Right lobe of liver (tissue), 6 donors: ENCODE results near the gene IFFO2. TPM values are rescaled to one million over a fixed set of nuclear protein-coding genes. Genes with fewer than 3 reads are reported as not detected.

ENCODE experiments used
- ATAC-seq, 4 donors: fragments of 200-7000 bp; cut with Tn5 transposase; one replicate each; pipeline ENCODE4 v1.9.1; 2020; ENCODE audit warnings: mild to moderate bottlenecking in 4 of 4, moderate library complexity in 4 of 4
- DNase-seq, 3 donors: peaks; one replicate each; pipeline ENCODE4 v3.0.0-alpha.2; 2020
- H3K27ac ChIP-seq, 3 donors: fragments of 200-600 bp; one replicate each; pipeline ENCODE4 v1.8.0; 2022
- H3K27me3 ChIP-seq, 2 donors: fragments of 200-600 bp; one replicate each; pipeline ENCODE4 v1.8.0; 2022
- H3K36me3 ChIP-seq, 4 donors: fragments of 200-600 bp; sonication (generic) in 1 of 4; one replicate each; pipeline versions ENCODE4 v1.5.1 to v1.8.0; 2017 to 2022; ENCODE audit warnings: control low read depth in 1 of 4
- H3K4me1 ChIP-seq, 4 donors: fragments of 200-600 bp; sonication (generic) in 1 of 4; one replicate each; pipeline versions ENCODE4 v1.5.1 to v1.8.0; 2017 to 2022; ENCODE audit warnings: control low read depth in 1 of 4
- H3K4me3 ChIP-seq, 3 donors: fragments of 200-600 bp; one replicate each; pipeline ENCODE4 v1.8.0; 2022
- H3K9me3 ChIP-seq, 4 donors: fragments of 200-600 bp; sonication (generic) in 1 of 4; one replicate each; pipeline versions ENCODE4 v1.5.1 to v1.8.0; 2017 to 2022; ENCODE audit warnings: control low read depth in 1 of 4
- POLR2A ChIP-seq: fragments of 450-650 bp; IDR thresholded peaks from one replicate; pipeline ENCODE4 v1.6.1; 2017; ENCODE audit warnings: antibody characterized with exemption, mild to moderate bottlenecking
- WGBS: methylation state at CpG from one replicate; pipeline ENCODE4 v1.1.6; 2018; ENCODE audit warnings: low coverage, low lambda C conversion rate; ENCODE audit not compliant: insufficient coverage; ENCODE audit errors: missing lambda C conversion rate; 5-methylcytosine and 5-hydroxymethylcytosine counted together
- intact Hi-C, 2 donors: fragments of 100-400 bp; cut with DNase I; formaldehyde crosslinking; loops; one replicate each; pipeline versions ENCODE4 v1.11.2 to v1.14.1; 2022
- total RNA-seq, 6 experiments: library from RNA; depleted of rRNA in 2 of 6; stranded (reverse); fragments of >200 nt in 2 of 6; fragmentation: NEBNext Ultra II Directional in 3 of 6; extraction: Animal tissue kit (Norgen Biotek cat#: 25700) in 3 of 6; gene quantifications; one replicate each; pipeline versions ENCODE4 v1.1.0 to v1.2.4, GENCODE V29; 2016 to 2023
- TF ChIP-seq, protein P1 (sequence below), 4 donors: fragments of 200-600 bp in 3 of 4; fragments of 450-650 bp in 1 of 4; IDR thresholded peaks; one replicate each; pipeline versions ENCODE4 v1.5.1 to v1.8.0; 2016 to 2022; ENCODE audit warnings: antibody characterized with exemption in 4 of 4, mild to moderate bottlenecking in 2 of 4
- donor health status: DM: no; HTN: yes; CAD: no.
- donor health status: DM: no; HTN: no; CAD: no.
- donor health status: DM: no; HTN: no; CAD: no.
- donor health status: DM: no; HTN: yes; CAD: no.
- donor health status: DM: no; HTN: yes; CAD: no.

Gene IFFO2
- total RNA-seq, 6 experiments from 2014 or later: 2.9 to 12.7 (median 7.2) TPM

- Histone ChIP-seq H3K27me3 (no peaks in the 10 kb centered on the region), H3K27ac (peak overlapping the region in 1 of 3 donors; percentile 80), H3K36me3 (peaks cover 0 to 3% (median 1%) of the 10 kb centered on the region in 4 donors), H3K4me1 (peaks cover 2 to 16% (median 10%) of the 10 kb centered on the region in 4 donors), H3K9me3 (no peaks in the 10 kb centered on the region), H3K4me3 (no peak overlapping the region)
- no peak for DNase-seq
- no peak for ATAC-seq
- TF ChIP-seq POLR2A: no peak
- TF ChIP-seq, protein P1, sequence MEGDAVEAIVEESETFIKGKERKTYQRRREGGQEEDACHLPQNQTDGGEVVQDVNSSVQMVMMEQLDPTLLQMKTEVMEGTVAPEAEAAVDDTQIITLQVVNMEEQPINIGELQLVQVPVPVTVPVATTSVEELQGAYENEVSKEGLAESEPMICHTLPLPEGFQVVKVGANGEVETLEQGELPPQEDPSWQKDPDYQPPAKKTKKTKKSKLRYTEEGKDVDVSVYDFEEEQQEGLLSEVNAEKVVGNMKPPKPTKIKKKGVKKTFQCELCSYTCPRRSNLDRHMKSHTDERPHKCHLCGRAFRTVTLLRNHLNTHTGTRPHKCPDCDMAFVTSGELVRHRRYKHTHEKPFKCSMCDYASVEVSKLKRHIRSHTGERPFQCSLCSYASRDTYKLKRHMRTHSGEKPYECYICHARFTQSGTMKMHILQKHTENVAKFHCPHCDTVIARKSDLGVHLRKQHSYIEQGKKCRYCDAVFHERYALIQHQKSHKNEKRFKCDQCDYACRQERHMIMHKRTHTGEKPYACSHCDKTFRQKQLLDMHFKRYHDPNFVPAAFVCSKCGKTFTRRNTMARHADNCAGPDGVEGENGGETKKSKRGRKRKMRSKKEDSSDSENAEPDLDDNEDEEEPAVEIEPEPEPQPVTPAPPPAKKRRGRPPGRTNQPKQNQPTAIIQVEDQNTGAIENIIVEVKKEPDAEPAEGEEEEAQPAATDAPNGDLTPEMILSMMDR (IDR thresholded peaks at IDR 0.05): no peak
- intact Hi-C loops: no loop called here
- 20% methylated on average over 1 of the region's 11 CpGs for WGBS
These were observed 32.2 kb downstream of the IFFO2 start for GRCh38 chr1:18924221-18924691.

DNA sequence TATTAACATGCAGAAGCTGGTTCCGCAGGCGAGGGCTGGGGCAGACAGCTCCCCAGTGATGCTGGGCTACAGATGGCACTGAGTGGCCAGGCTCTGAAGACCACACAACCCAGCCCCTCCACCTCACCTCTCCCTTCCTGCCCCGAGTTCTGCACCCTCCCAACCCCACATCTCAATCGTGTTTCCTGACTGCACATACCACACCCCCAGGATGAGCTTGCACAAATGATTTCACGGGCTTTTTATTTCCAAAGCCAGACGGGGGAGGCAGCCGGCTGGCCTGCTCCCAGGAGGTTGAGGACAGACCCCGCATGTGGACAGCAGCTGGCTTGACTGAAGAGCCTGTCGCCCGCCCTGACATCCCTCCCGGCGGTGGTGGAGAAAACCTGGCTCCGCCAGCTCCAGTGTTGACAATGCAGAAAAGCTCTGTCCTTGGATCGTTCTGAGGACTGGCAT lies 32.7 kb downstream of the IFFO2 start:
- peak overlapping the region in 2 of 3 donors; percentile 61 to 80 for H3K27ac ChIP-seq
- H3K9me3 ChIP-seq: no peaks in the 10 kb centered on the region
- no peak for DNase-seq
- H3K27me3 ChIP-seq: no peaks in the 10 kb centered on the region
- H3K4me3 ChIP-seq: no peak overlapping the region
- peaks cover 2 to 16% (median 10%) of the 10 kb centered on the region in 4 donors for H3K4me1 ChIP-seq
- ATAC-seq: no peak
- TF ChIP-seq, protein P1 (IDR thresholded peaks at IDR 0.05): no peak
- TF ChIP-seq POLR2A: no peak
- intact Hi-C loops: no loop called here
- 43% methylated on average over 11 of the region's 14 CpGs for WGBS
- peaks cover 0 to 3% (median 1%) of the 10 kb centered on the region in 4 donors for H3K36me3 ChIP-seq

GRCh38 chr1:18922848-18923755 lies 33.4 kb downstream of the IFFO2 start:
- no peak for ATAC-seq
- H3K4me1 ChIP-seq: peaks cover 2 to 16% (median 10%) of the 10 kb centered on the region in 4 donors

GRCh38 chr1:18922319-18922726 lies 34.2 kb downstream of the IFFO2 start:
- intact Hi-C loops: no loop called here
- peak overlapping the region; percentile 61 to 80 (median 73) for H3K27ac ChIP-seq
- 0% methylated on average over 5 of the region's 8 CpGs for WGBS
- H3K9me3 ChIP-seq: no peaks in the 10 kb centered on the region
- peak; percentile 32 for TF ChIP-seq POLR2A
- TF ChIP-seq, protein P1 (IDR thresholded peaks at IDR 0.05): peak in 3 of 4 donors; percentile 7 to 25 (median 16)
- H3K36me3 ChIP-seq: peaks cover 0 to 3% (median 1%) of the 10 kb centered on the region in 4 donors
- DNase-seq: peak; percentile 62 to 77 (median 76)
- H3K4me1 ChIP-seq: peaks cover 2 to 16% (median 10%) of the 10 kb centered on the region in 4 donors
- no peak overlapping the region for H3K4me3 ChIP-seq
- H3K27me3 ChIP-seq: no peaks in the 10 kb centered on the region
- peak; percentile 80 to 89 (median 83) for ATAC-seq

More at GRCh38 chr1:18922848-18923755, 33.4 kb downstream of the IFFO2 start:
- DNase-seq: no peak
- H3K27ac ChIP-seq: peak overlapping the region; percentile 61 to 80 (median 73)
- no peak overlapping the region for H3K4me3 ChIP-seq
- H3K9me3 ChIP-seq: no peaks in the 10 kb centered on the region
- intact Hi-C loops: no loop called here
- TF ChIP-seq, protein P1 (IDR thresholded peaks at IDR 0.05): no peak
- TF ChIP-seq POLR2A: no peak
- H3K27me3 ChIP-seq: no peaks in the 10 kb centered on the region
- WGBS: 82% methylated on average over 3 of the region's 18 CpGs
- peaks cover 0 to 3% (median 1%) of the 10 kb centered on the region in 4 donors for H3K36me3 ChIP-seq
